Loucy (cell line): ENCODE results near the gene PIGW.

Experiments
- H2AFZ ChIP-seq: fragments of 200-600 bp; sonication (generic); 2 replicates; pipeline ENCODE4 v1.6.0; 2016; ENCODE audit warnings: antibody characterized with exemption, mild to moderate bottlenecking, low read length, moderate library complexity
- H3F3A ChIP-seq: fragments of 200-600 bp; 2 replicates; pipeline ENCODE4 v1.6.0; 2016; ENCODE audit warnings: antibody characterized with exemption, low read depth, mild to moderate bottlenecking
- H3K27me3 ChIP-seq: fragments of 200-600 bp; sonication (generic); 2 replicates; pipeline ENCODE4 v1.6.1; 2014; ENCODE audit warnings: low read length, mild to moderate bottlenecking; ENCODE audit not compliant: insufficient read depth, poor library complexity, severe bottlenecking
- H3K36me3 ChIP-seq: fragments of 200-600 bp; sonication (generic); 2 replicates; pipeline ENCODE4 v1.6.1; 2016; ENCODE audit warnings: low read length; ENCODE audit not compliant: insufficient read depth
- H3K4me1 ChIP-seq: fragments of 200-600 bp; sonication (generic); 2 replicates; pipeline ENCODE4 v1.5.1; 2014; ENCODE audit warnings: low read length, mild to moderate bottlenecking; ENCODE audit not compliant: insufficient read depth, poor library complexity, severe bottlenecking
- H3K4me2 ChIP-seq: fragments of 200-600 bp; sonication (generic); 2 replicates; pipeline ENCODE4 v1.6.0; 2014; ENCODE audit warnings: antibody characterized with exemption, low read length, low read depth, mild to moderate bottlenecking; ENCODE audit not compliant: poor library complexity, severe bottlenecking
- H3K4me3 ChIP-seq: fragments of 200-600 bp; sonication (generic); 2 replicates; pipeline ENCODE4 v1.5.1; 2014; ENCODE audit warnings: low read length, mild to moderate bottlenecking, mixed read lengths; ENCODE audit not compliant: poor library complexity, severe bottlenecking
- H3K79me2 ChIP-seq: fragments of 200-600 bp; sonication (generic); 2 replicates; pipeline ENCODE4 v1.6.1; 2014; ENCODE audit warnings: low read length; ENCODE audit not compliant: insufficient read depth
- H3K9ac ChIP-seq: fragments of 200-600 bp; sonication (generic); 2 replicates; pipeline ENCODE4 v1.6.0; 2014; ENCODE audit warnings: mild to moderate bottlenecking, low read depth, low read length, moderate library complexity; ENCODE audit not compliant: poor library complexity, severe bottlenecking
- H3K9me2 ChIP-seq: fragments of 200-600 bp; sonication (generic); replicated peaks from 2 replicates; pipeline ENCODE4 v1.6.1; 2016; ENCODE audit warnings: low read depth, low read length, mixed read lengths
- H3K9me3 ChIP-seq: fragments of 200-600 bp; sonication (generic); 2 replicates; pipeline ENCODE4 v1.6.1; 2014; ENCODE audit warnings: mild to moderate bottlenecking, antibody characterized with exemption, low read length, low read depth; ENCODE audit not compliant: insufficient read depth
- H4K20me1 ChIP-seq: fragments of 200-600 bp; sonication (generic); 2 replicates; pipeline ENCODE4 v1.6.0; 2014; ENCODE audit warnings: antibody characterized with exemption, low read length, mild to moderate bottlenecking; ENCODE audit not compliant: insufficient read depth, poor library complexity, severe bottlenecking
- EZH2phosphoT487 ChIP-seq: fragments of 200-600 bp; IDR thresholded peaks from 2 replicates; pipeline ENCODE4 v1.6.1; 2018; ENCODE audit warnings: antibody characterized with exemption, mild to moderate bottlenecking, moderate library complexity, borderline replicate concordance
- TF ChIP-seq, protein P1 (sequence below): fragments of 200-600 bp; sonication (generic); conservative IDR thresholded peaks from 2 replicates; pipeline ENCODE4 v1.5.1; 2014; ENCODE audit warnings: mild to moderate bottlenecking, antibody characterized with exemption, low read length

PIGW gene

DNA sequence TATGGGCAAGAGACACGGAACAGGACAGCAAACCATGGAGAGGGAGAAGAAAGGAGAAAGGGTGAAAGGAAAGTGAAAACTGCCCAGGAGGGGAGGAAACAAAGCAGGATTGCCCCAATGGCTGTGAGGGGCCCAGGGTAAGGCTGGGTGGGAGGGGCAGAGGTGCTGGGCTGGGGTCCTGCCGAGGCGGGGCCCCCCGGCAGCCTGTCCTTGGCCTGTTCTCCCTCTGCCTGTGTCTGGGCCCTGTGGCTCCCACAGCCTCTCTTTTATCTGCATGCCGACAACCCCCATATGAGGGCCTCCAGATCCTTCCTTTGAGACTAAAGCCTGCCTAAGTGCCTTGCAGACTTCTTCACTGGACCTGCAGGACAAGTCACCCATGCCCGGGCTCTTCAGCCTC is 32.8 kb upstream of the PIGW start:
- Histone ChIP-seq H3K9me2 (no peaks in the 10 kb centered on the region), H3K27me3 (no peaks in the 10 kb centered on the region), H4K20me1 (no peaks in the 10 kb centered on the region), H3K79me2 (no peaks in the 10 kb centered on the region), H3K4me1 (no peaks in the 10 kb centered on the region), H3F3A (no peaks in the 10 kb centered on the region), H3K4me3 (no peak overlapping the region), H3K4me2 (no peak overlapping the region), H3K36me3 (peaks cover 79% of the 10 kb centered on the region; the same call in 1 of the 2 replicates), H3K9ac (no peak overlapping the region), H3K9me3 (no peaks in the 10 kb centered on the region), H2AFZ (no peak overlapping the region)
- no peak for TF ChIP-seq EZH2phosphoT487
- TF ChIP-seq, protein P1, sequence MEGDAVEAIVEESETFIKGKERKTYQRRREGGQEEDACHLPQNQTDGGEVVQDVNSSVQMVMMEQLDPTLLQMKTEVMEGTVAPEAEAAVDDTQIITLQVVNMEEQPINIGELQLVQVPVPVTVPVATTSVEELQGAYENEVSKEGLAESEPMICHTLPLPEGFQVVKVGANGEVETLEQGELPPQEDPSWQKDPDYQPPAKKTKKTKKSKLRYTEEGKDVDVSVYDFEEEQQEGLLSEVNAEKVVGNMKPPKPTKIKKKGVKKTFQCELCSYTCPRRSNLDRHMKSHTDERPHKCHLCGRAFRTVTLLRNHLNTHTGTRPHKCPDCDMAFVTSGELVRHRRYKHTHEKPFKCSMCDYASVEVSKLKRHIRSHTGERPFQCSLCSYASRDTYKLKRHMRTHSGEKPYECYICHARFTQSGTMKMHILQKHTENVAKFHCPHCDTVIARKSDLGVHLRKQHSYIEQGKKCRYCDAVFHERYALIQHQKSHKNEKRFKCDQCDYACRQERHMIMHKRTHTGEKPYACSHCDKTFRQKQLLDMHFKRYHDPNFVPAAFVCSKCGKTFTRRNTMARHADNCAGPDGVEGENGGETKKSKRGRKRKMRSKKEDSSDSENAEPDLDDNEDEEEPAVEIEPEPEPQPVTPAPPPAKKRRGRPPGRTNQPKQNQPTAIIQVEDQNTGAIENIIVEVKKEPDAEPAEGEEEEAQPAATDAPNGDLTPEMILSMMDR: no peak

GRCh38 chr17:36503456-36504155 is 31.2 kb upstream of the PIGW start:
- Histone ChIP-seq H2AFZ (no peak overlapping the region), H3K9me2 (no peaks in the 10 kb centered on the region), H3K9ac (no peak overlapping the region), H3K27me3 (no peaks in the 10 kb centered on the region), H3K36me3 (peaks cover 76% of the 10 kb centered on the region; the same call in 1 of the 2 replicates), H3F3A (no peaks in the 10 kb centered on the region), H3K4me3 (no peak overlapping the region), H3K4me1 (no peaks in the 10 kb centered on the region), H3K4me2 (no peak overlapping the region), H4K20me1 (no peaks in the 10 kb centered on the region), H3K9me3 (no peaks in the 10 kb centered on the region), H3K79me2 (no peaks in the 10 kb centered on the region)
- TF ChIP-seq, protein P1: no peak
- TF ChIP-seq EZH2phosphoT487: no peak

DNA sequence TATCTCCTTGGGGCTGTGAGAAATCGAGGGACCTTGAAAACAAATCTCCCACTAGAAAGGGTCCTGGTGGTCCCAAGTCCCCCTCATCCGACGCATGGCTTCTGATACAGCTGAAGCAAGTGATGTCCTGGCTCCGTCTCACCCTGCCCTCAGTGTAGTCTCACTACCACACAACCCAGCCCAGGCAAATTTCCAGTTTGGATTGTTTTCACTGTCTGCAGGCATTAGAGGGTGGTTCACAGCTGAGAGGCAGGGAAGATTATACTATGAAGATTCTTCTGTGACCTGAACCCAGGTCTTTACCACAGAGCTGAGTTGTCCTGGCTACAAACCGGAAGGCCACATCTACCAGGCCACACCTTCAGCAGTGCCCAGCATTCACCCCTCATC is 30.6 kb upstream of the PIGW start:
- Histone ChIP-seq H3K4me3 (no peak overlapping the region), H3K4me2 (no peak overlapping the region), H3F3A (no peaks in the 10 kb centered on the region), H3K9me3 (no peaks in the 10 kb centered on the region), H3K27me3 (no peaks in the 10 kb centered on the region), H4K20me1 (no peaks in the 10 kb centered on the region), H3K36me3 (peaks cover 71% of the 10 kb centered on the region; the same call in 1 of the 2 replicates), H3K79me2 (no peaks in the 10 kb centered on the region), H3K9me2 (no peaks in the 10 kb centered on the region), H3K9ac (no peak overlapping the region), H3K4me1 (no peaks in the 10 kb centered on the region), H2AFZ (no peak overlapping the region)
- no peak for TF ChIP-seq EZH2phosphoT487
- TF ChIP-seq, protein P1: no peak
